GM19324 (cell line): ENCODE measurements around the gene NPM3.

Source experiments
- ATAC-seq: cut with Tn5 transposase; IDR thresholded peaks from one replicate; pipeline ENCODE4 v1.9.1; 2021; ENCODE audit warnings: mild to moderate bottlenecking, moderate library complexity; ENCODE audit not compliant: unreplicated experiment, low FRiP score

NPM3 gene

DNA sequence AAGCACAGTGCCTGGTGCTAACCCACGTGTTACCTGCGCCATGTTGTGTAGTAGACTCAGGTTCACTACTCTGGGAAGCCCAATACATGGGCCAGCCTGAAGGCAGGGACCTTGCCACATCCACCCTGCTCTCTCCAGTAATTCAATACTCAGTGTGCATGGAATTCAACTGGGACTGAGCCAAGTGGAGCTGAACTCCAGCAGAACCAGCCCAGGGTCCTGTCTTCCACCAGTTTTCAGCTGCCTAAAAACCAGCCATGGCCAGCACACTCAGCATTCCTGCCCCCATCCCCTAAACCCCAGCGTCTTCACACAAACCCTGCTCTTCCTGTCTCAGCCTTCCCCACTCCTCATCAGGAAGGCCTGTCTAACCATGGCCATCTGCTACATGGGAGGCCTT lies 22.7 kb downstream of the NPM3 start:
- ATAC-seq: no peak

- ATAC-seq: no peak
Observed at GRCh38 chr10:101759309-101760247, 23.7 kb downstream of the NPM3 start.

DNA sequence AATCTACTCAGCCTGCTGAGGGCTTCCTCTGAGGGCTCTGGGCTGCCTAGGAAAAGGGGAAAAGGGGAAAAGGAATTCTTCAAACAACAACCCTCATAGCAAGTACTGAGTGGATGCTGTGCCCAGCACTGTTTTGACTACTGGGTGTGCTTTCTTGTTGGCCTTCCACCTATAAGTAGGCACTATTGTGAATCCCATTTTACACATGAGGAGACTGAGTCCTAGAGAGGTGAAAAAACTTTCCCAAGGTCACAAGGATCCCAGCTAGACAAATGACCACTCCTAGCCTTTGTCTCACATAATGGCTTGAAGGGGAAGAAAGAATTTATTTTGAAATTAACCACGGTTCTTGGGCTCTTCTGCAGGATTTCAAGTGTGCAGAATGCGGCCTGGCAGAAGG lies 24.4 kb downstream of the NPM3 start:
- no peak for ATAC-seq

GRCh38 chr10:101752241-101752640 lies 31.0 kb downstream of the NPM3 start:
- no peak for ATAC-seq

GRCh38 chr10:101749047-101750016 lies 33.9 kb downstream of the NPM3 start:
- no peak for ATAC-seq

GRCh38 chr10:101748496-101748895 lies 34.8 kb downstream of the NPM3 start:
- no peak for ATAC-seq

GRCh38 chr10:101745074-101745696 lies 38.1 kb downstream of the NPM3 start:
- no peak for ATAC-seq

GRCh38 chr10:101744267-101744666 lies 39.0 kb downstream of the NPM3 start:
- no peak for ATAC-seq

- ATAC-seq: no peak
Observed at GRCh38 chr10:101741938-101742337, 41.3 kb downstream of the NPM3 start.

DNA sequence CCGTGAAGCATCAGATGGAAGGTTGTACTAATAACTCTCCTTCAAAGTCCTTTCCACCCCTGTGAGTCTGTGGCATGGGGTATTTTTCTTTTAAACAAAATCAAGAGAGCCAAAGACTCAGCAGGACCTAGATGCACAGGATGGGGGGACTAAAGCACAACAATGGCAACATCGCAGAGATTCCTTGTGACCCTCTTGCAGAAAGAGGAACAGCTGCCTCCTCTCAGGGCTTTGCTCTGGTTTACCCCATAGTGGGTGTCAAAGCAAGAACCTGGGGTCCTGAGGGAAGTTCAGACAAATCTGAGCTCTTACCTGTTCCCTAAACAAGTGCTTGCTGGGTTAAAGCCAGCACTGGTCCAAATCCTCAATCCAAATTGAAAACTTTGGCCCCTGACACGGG lies 46.6 kb downstream of the NPM3 start:
- no peak for ATAC-seq

DNA sequence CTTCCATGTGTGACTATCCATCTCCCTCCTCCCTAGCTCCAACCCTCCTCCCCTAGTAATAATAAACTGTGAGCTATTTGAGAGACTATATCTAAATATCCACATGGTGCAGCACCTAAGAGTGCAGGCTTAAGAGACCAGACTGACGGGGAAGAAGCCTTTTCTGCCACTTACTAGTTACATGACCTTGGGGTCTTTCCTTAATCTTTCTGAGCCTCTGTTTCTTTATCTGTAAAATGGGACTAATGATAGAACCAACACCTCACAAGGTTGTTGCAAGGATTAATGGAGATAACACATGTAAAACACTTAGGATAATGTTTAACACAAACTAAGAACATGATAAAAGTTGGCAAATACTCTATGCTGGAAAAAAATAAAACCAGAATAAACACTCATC lies 51.1 kb downstream of the NPM3 start:
- ATAC-seq: no peak
